H1 (cell line): Measurements from ENCODE around the gene DISC1. TPM values are rescaled to one million over a fixed set of nuclear protein-coding genes. Genes with fewer than 3 reads are reported as not detected.

ENCODE experiments used
- CTCF ChIA-PET: fragments of 300-600 bp; sonication (Branson Sonifier 250); formaldehyde crosslinking; loops from one replicate; lab custom pipeline; 2021; ENCODE audit not compliant: partially characterized antibody; lab: Charles Lee
- POLR2A ChIA-PET: fragments of 300-600 bp; sonication (Branson Sonifier 250); formaldehyde crosslinking; loops from one replicate; lab custom pipeline; 2021; ENCODE audit warnings: inconsistent platforms; ENCODE audit not compliant: partially characterized antibody; lab: Charles Lee
- DNase-seq, 2 experiments: peaks; one replicate each; pipeline versions ENCODE4 v3.0.0 to v3.0.0-alpha.2; 2010 to 2022; ENCODE audit warnings: low spot score in 2 of 2, low read depth in 1 of 2, mixed read lengths in 1 of 2
- FAIRE-seq: peaks from 2 replicates; lab custom pipeline; 2011; peaks lifted over from hg19 to GRCh38; lab: Jason Lieb, UNC
- H2AFZ ChIP-seq: 2 replicates; pipeline ENCODE4 v1.8.1; 2012; ENCODE audit warnings: low read length, inconsistent platforms
- H2AK5ac ChIP-seq: 2 replicates; pipeline ENCODE4 v1.6.1; 2013; ENCODE audit warnings: low read depth, low read length
- H2BK120ac ChIP-seq: replicated peaks from 2 replicates; pipeline ENCODE3; 2013; ENCODE audit warnings: low read depth, low read length, inconsistent platforms
- H2BK12ac ChIP-seq: 2 replicates; pipeline ENCODE4 v1.6.1; 2013; ENCODE audit warnings: low read depth, low read length
- H2BK15ac ChIP-seq: 2 replicates; pipeline ENCODE4 v1.6.1; 2013; ENCODE audit warnings: low read length
- H2BK20ac ChIP-seq: 2 replicates; pipeline ENCODE4 v1.6.1; 2013; ENCODE audit warnings: low read length
- H2BK5ac ChIP-seq: 2 replicates; pipeline ENCODE4 v1.6.1; 2013; ENCODE audit warnings: low read depth, low read length
- H3K14ac ChIP-seq: 2 replicates; pipeline ENCODE4 v1.6.1; 2013; ENCODE audit warnings: inconsistent platforms; ENCODE audit not compliant: insufficient read length
- H3K18ac ChIP-seq: 2 replicates; pipeline ENCODE4 v1.6.1; 2013; ENCODE audit warnings: low read length; ENCODE audit errors: extremely low read depth
- H3K23ac ChIP-seq: 2 replicates; pipeline ENCODE4 v1.6.1; 2013; ENCODE audit warnings: inconsistent platforms; ENCODE audit not compliant: insufficient read length
- H3K23me2 ChIP-seq: 2 replicates; pipeline ENCODE4 v1.6.1; 2013; ENCODE audit warnings: low read depth, low read length
- H3K27ac ChIP-seq: 2 replicates; pipeline ENCODE4 v1.6.1; 2011; ENCODE audit warnings: low read depth, low read length, inconsistent platforms
- H3K27me3 ChIP-seq, 4 experiments: replicated peaks in 1 of 4; 1 replicate in 1 of 4; 2 replicates in 3 of 4; pipeline versions ENCODE4 v1.6.1 to v1.8.1; 2011 to 2013; ENCODE audit warnings: low read length in 3 of 4, mild to moderate bottlenecking in 3 of 4, inconsistent platforms in 2 of 4, mixed read lengths in 2 of 4, moderate library complexity in 1 of 4; ENCODE audit not compliant: control insufficient read depth in 3 of 4, insufficient read depth in 3 of 4; ENCODE audit errors: extremely low read depth in 1 of 4
- H3K36me3 ChIP-seq, 4 experiments: 2 replicates each; pipeline versions ENCODE4 v1.6.1 to v1.8.1; 2011 to 2013; ENCODE audit warnings: mild to moderate bottlenecking in 4 of 4, low read length in 3 of 4, moderate library complexity in 2 of 4, control low read depth in 1 of 4, inconsistent platforms in 1 of 4; ENCODE audit not compliant: insufficient read depth in 4 of 4, control insufficient read depth in 2 of 4
- H3K4ac ChIP-seq: replicated peaks from 2 replicates; pipeline ENCODE3; 2013; ENCODE audit warnings: low read length, low read depth, mixed read lengths, inconsistent platforms; ENCODE audit not compliant: insufficient read length
- H3K4me1 ChIP-seq, 4 experiments: replicated peaks in 1 of 4; 1 replicate in 1 of 4; 2 replicates in 3 of 4; pipeline versions ENCODE4 v1.6.1 to v1.8.1; 2011 to 2013; ENCODE audit warnings: low read length in 3 of 4, inconsistent platforms in 2 of 4, mixed read lengths in 1 of 4; ENCODE audit not compliant: insufficient read depth in 4 of 4, control insufficient read depth in 3 of 4
- H3K4me2 ChIP-seq, 2 experiments: 2 replicates each; pipeline versions ENCODE4 v1.6.1 to v1.8.1; 2011 to 2013; ENCODE audit warnings: low read depth in 2 of 2, low read length in 2 of 2, control low read depth in 1 of 2, inconsistent platforms in 1 of 2, mild to moderate bottlenecking in 1 of 2; ENCODE audit not compliant: insufficient read depth in 1 of 2
- H3K4me3 ChIP-seq, 4 experiments: fragments of 200-600, 300-600 bp in 1 of 4; sonication (generic), shearing (Covaris generic), sonication (Bioruptor Twin) in 1 of 4; 2 replicates each; pipeline versions ENCODE4 v1.5.1 to v1.8.1; 2011 to 2016; ENCODE audit warnings: low read length in 4 of 4, low read depth in 3 of 4, control low read depth in 2 of 4, inconsistent platforms in 2 of 4, mild to moderate bottlenecking in 2 of 4, mixed read lengths in 1 of 4, moderate library complexity in 1 of 4; ENCODE audit not compliant: insufficient read depth in 2 of 4; ENCODE audit errors: extremely low read depth in 1 of 4
- H3K56ac ChIP-seq: replicated peaks from 2 replicates; pipeline ENCODE3; 2013; ENCODE audit warnings: low read depth, mild to moderate bottlenecking, mixed read lengths, low read length, inconsistent platforms; ENCODE audit not compliant: insufficient read length
- H3K79me1 ChIP-seq: 2 replicates; pipeline ENCODE4 v1.6.1; 2013; ENCODE audit warnings: low read depth, low read length, control low read depth
- H3K79me2 ChIP-seq, 2 experiments: 2 replicates each; pipeline versions ENCODE4 v1.6.1 to v1.8.1; 2012 to 2013; ENCODE audit warnings: low read length in 2 of 2, mild to moderate bottlenecking in 2 of 2, inconsistent platforms in 1 of 2; ENCODE audit not compliant: insufficient read depth in 2 of 2, control insufficient read depth in 1 of 2
- H3K9ac ChIP-seq, 4 experiments: replicated peaks in 1 of 4; 1 replicate in 1 of 4; 2 replicates in 3 of 4; pipeline versions ENCODE4 v1.6.1 to v1.8.1; 2011 to 2013; ENCODE audit warnings: low read depth in 3 of 4, low read length in 3 of 4, control low read depth in 2 of 4, mild to moderate bottlenecking in 2 of 4, moderate library complexity in 2 of 4, inconsistent platforms in 1 of 4; ENCODE audit errors: extremely low read depth in 1 of 4
- H3K9me3 ChIP-seq, 2 experiments: 2 replicates each; pipeline versions ENCODE4 v1.6.1 to v1.8.1; 2012 to 2013; ENCODE audit warnings: mild to moderate bottlenecking in 2 of 2, moderate library complexity in 2 of 2, control low read depth in 1 of 2, inconsistent platforms in 1 of 2, low read depth in 1 of 2, low read length in 1 of 2, mixed read lengths in 1 of 2; ENCODE audit not compliant: insufficient read depth in 2 of 2
- H4K20me1 ChIP-seq, 2 experiments: replicated peaks in 1 of 2; 2 replicates each; pipeline versions ENCODE3 to v1.8.1; 2011 to 2013; ENCODE audit warnings: inconsistent platforms in 2 of 2, low read length in 2 of 2, mild to moderate bottlenecking in 1 of 2; ENCODE audit not compliant: insufficient read depth in 2 of 2, control insufficient read depth in 1 of 2
- H4K5ac ChIP-seq: 2 replicates; pipeline ENCODE4 v1.6.1; 2013; ENCODE audit warnings: low read length, low read depth, mixed read lengths, inconsistent platforms; ENCODE audit not compliant: insufficient read length
- H4K8ac ChIP-seq: 2 replicates; pipeline ENCODE4 v1.8.0; 2013; ENCODE audit warnings: mild to moderate bottlenecking, moderate library complexity, low read length, inconsistent platforms; ENCODE audit not compliant: insufficient read depth; ENCODE audit errors: extremely low read depth
- H4K91ac ChIP-seq: replicated peaks from 2 replicates; pipeline ENCODE3; 2013; ENCODE audit warnings: low read length, mixed read lengths, inconsistent platforms; ENCODE audit not compliant: insufficient read length
- BCL11A ChIP-seq, 2 experiments: IDR thresholded peaks; one replicate each; pipeline ENCODE4 v1.6.1; 2011; ENCODE audit warnings: low read depth in 2 of 2, low read length in 2 of 2, mild to moderate bottlenecking in 2 of 2
- CHD1 ChIP-seq: IDR thresholded peaks from 2 replicates; pipeline ENCODE4 v1.6.1; 2012; ENCODE audit warnings: low read depth, low read length, improper control_type of control experiment
- HDAC2 ChIP-seq, 2 experiments: fragments of 300-600 bp in 1 of 2; sonication (generic) in 1 of 2; IDR thresholded peaks; 2 replicates each; pipeline ENCODE4 v1.6.1; 2011 to 2012; ENCODE audit warnings: low read depth in 2 of 2, low read length in 2 of 2, mild to moderate bottlenecking in 2 of 2, moderate library complexity in 2 of 2, borderline replicate concordance in 1 of 2, inconsistent platforms in 1 of 2
- KDM1A ChIP-seq: fragments of 200-600, 300-600 bp; sonication (generic); IDR thresholded peaks from 2 replicates; pipeline ENCODE4 v1.7.1; 2016; ENCODE audit warnings: mild to moderate bottlenecking, low read length, borderline replicate concordance
- POU5F1 ChIP-seq: IDR thresholded peaks from 2 replicates; pipeline ENCODE4 v1.6.1; 2011; ENCODE audit warnings: low read depth, mild to moderate bottlenecking, low read length, moderate library complexity
- RAD21 ChIP-seq, 2 experiments: IDR thresholded peaks in 1 of 2; conservative IDR thresholded peaks in 1 of 2; 2 replicates each; pipeline ENCODE4 v1.6.1; 2011; ENCODE audit warnings: low read depth in 2 of 2, low read length in 2 of 2, improper control_type of control experiment in 1 of 2, inconsistent platforms in 1 of 2, mild to moderate bottlenecking in 1 of 2, moderate library complexity in 1 of 2
- SIN3A ChIP-seq, 2 experiments: IDR thresholded peaks in 1 of 2; conservative IDR thresholded peaks in 1 of 2; 2 replicates each; pipeline ENCODE4 v1.6.1; 2011 to 2012; ENCODE audit warnings: low read length in 2 of 2, improper control_type of control experiment in 1 of 2, low read depth in 1 of 2, mild to moderate bottlenecking in 1 of 2
- SP2 ChIP-seq: IDR thresholded peaks from 2 replicates; pipeline ENCODE4 v1.6.1; 2012; ENCODE audit warnings: mild to moderate bottlenecking, low read length, inconsistent platforms
- SRF ChIP-seq: IDR thresholded peaks from 2 replicates; pipeline ENCODE4 v1.6.1; 2011; ENCODE audit warnings: mild to moderate bottlenecking, low read depth, low read length, moderate library complexity
- SUZ12 ChIP-seq: fragments of 200-600 bp; sonication (generic); IDR thresholded peaks from 2 replicates; pipeline ENCODE4 v1.6.1; 2012; ENCODE audit warnings: mild to moderate bottlenecking, inconsistent platforms, low read length, moderate library complexity, mixed read lengths
- TBP ChIP-seq: IDR thresholded peaks from 2 replicates; pipeline ENCODE4 v1.6.1; 2011; ENCODE audit warnings: low read depth, low read length, improper control_type of control experiment
- WGBS, 2 experiments: shearing (Covaris generic) in 1 of 2; methylation state at CpG; one replicate each; pipeline versions ENCODE4 v1.1.6 to v1.1.7; 2013 to 2015; ENCODE audit warnings: low lambda C conversion rate in 2 of 2, mixed read lengths in 2 of 2, inconsistent platforms in 1 of 2, low coverage in 1 of 2, missing lambda C conversion rate in 1 of 2; ENCODE audit not compliant: insufficient replicate concordance in 2 of 2, insufficient coverage in 1 of 2, insufficient read length in 1 of 2; ENCODE audit errors: extremely low coverage in 1 of 2, missing lambda C conversion rate in 1 of 2; 5-methylcytosine and 5-hydroxymethylcytosine counted together
- polyA plus RNA-seq, 7 experiments: library from polyadenylated mRNA; depleted of rRNA in 3 of 7; stranded (reverse) in 5 of 7; unstranded in 2 of 7; fragments of >200 nt in 5 of 7; fragments of 200-250 nt in 2 of 7; gene quantifications; 1 replicate in 5 of 7; 2 replicates in 1 of 7; 4 replicates in 1 of 7; pipeline versions ENCODE4 v1.2.1 to v1.2.3, GENCODE V29; 2011 to 2013; ENCODE audit warnings: missing spikeins in 2 of 7, mixed read lengths in 2 of 7
- total RNA-seq: library from RNA; stranded (reverse); fragmentation: NEBNext Ultra II Directional; extraction: Animal tissue kit (Norgen Biotek cat#: 25700); gene quantifications from 2 replicates; pipeline ENCODE4 v1.2.1, GENCODE V29; 2021
- TF ChIP-seq, protein P1 (sequence below): IDR thresholded peaks from 2 replicates; pipeline ENCODE4 v1.6.1; 2011; ENCODE audit warnings: low read length, improper control_type of control experiment
- TF ChIP-seq, protein P2 (sequence below): IDR thresholded peaks from 2 replicates; pipeline ENCODE4 v1.6.1; 2012; ENCODE audit warnings: inconsistent platforms

Gene DISC1
- total and polyA plus RNA-seq, 2 of the 8 experiments (the other 6 are each of a cell fraction or from before 2014, with no cell fraction given) = 1.1 to 3.5 TPM

DNA sequence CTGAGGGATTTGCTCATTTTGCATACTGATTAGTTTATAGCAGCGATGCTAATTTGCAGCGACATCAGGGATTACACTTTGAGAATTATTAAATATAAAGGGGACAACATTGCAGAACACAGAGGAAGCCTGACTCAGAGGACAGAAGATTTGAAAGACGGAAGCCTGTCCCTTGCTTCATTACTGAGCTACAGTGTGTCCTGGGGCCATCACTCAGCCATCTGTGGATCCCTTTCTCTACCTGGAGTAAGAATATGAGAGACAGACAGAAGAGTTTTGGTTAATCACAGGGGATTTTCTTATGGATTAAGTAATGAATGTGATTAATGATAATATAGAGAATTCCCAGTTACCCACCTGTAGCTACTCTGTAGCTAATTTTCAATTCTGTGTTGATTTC, 134.7 kb downstream of the DISC1 start:
- no peak overlapping the region for H2AK5ac ChIP-seq
- H2BK120ac ChIP-seq = no peak overlapping the region
- H3K36me3 ChIP-seq = no peaks in the 10 kb centered on the region
- FAIRE-seq = no peak
- no peak for DNase-seq
- H2BK20ac ChIP-seq = no peak overlapping the region
- H3K4ac ChIP-seq = no peak overlapping the region
- H3K9me3 ChIP-seq = no peaks in the 10 kb centered on the region
- H3K4me2 ChIP-seq = no peak overlapping the region
- no peak overlapping the region for H3K4me3 ChIP-seq
- no peak overlapping the region for H2BK5ac ChIP-seq
- no peak overlapping the region for H3K56ac ChIP-seq
- 94% methylated on average over 3 of the region's 3 CpGs; no CpG with 5 or more reads in 1 of the 2 experiments for WGBS, 2 experiments
- H4K8ac ChIP-seq = no peak overlapping the region
- no peaks in the 10 kb centered on the region for H3K4me1 ChIP-seq
- no peak overlapping the region for H2BK12ac ChIP-seq
- no peak overlapping the region for H3K9ac ChIP-seq
- no peaks in the 10 kb centered on the region for H3K79me2 ChIP-seq
- no peak overlapping the region for H2BK15ac ChIP-seq
- no peaks in the 10 kb centered on the region for H3K23me2 ChIP-seq
- no peak overlapping the region for H3K27ac ChIP-seq
- no peaks in the 10 kb centered on the region; a peak in 1 of 7 replicates for H3K27me3 ChIP-seq
- CTCF ChIA-PET = interaction anchor here (0.7 kb wide), 1 partner anchor 79 kb away, joined by 3 read pairs; no protein-coding TSS in a partner anchor
- no peak overlapping the region for H3K14ac ChIP-seq
- H3K23ac ChIP-seq = no peak overlapping the region
- no peak overlapping the region for H3K18ac ChIP-seq
- H4K5ac ChIP-seq = no peak overlapping the region
- H3K79me1 ChIP-seq = no peaks in the 10 kb centered on the region
- no peaks in the 10 kb centered on the region for H4K20me1 ChIP-seq
- POLR2A ChIA-PET = no interaction called here
- no peak overlapping the region for H2AFZ ChIP-seq
- no peak overlapping the region for H4K91ac ChIP-seq
- TF ChIP-seq POU5F1 = no peak
- no peak for TF ChIP-seq SUZ12
- TF ChIP-seq BCL11A (IDR thresholded peaks at IDR 0.05; ENCODE audit: low read depth in 2 of 2, low read length in 2 of 2) = no peak
- no peak for TF ChIP-seq TBP
- TF ChIP-seq SIN3A (conservative IDR thresholded peaks at IDR 0.05 in 1 of 2, IDR thresholded peaks at IDR 0.05 in 1 of 2; ENCODE audit: low read depth in 1 of 2, low read length in 2 of 2) = no peak
- no peak for TF ChIP-seq HDAC2 (IDR thresholded peaks at IDR 0.05; ENCODE audit: borderline replicate concordance in 1 of 2, low read depth in 2 of 2, low read length in 2 of 2)
- TF ChIP-seq SP2 = no peak
- no peak for TF ChIP-seq KDM1A
- no peak for TF ChIP-seq CHD1
- no peak for TF ChIP-seq RAD21 (IDR thresholded peaks at IDR 0.05 in 1 of 2, conservative IDR thresholded peaks at IDR 0.05 in 1 of 2; ENCODE audit: low read depth in 2 of 2, low read length in 2 of 2)
- TF ChIP-seq, protein P1, sequence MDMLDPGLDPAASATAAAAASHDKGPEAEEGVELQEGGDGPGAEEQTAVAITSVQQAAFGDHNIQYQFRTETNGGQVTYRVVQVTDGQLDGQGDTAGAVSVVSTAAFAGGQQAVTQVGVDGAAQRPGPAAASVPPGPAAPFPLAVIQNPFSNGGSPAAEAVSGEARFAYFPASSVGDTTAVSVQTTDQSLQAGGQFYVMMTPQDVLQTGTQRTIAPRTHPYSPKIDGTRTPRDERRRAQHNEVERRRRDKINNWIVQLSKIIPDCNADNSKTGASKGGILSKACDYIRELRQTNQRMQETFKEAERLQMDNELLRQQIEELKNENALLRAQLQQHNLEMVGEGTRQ = no peak
- no peak for TF ChIP-seq SRF
- TF ChIP-seq, protein P2, sequence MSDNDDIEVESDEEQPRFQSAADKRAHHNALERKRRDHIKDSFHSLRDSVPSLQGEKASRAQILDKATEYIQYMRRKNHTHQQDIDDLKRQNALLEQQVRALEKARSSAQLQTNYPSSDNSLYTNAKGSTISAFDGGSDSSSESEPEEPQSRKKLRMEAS = no peak
